Tibial nerve (tissue), 4 donors: ENCODE results near the gene DCXR.

Experiments used
- EP300 ChIP-seq, 2 donors: sonication (generic); formaldehyde crosslinking; IDR thresholded peaks; one replicate each; pipeline ENCODE4 v1.6.1; 2017; ENCODE audit warnings: antibody characterized with exemption in 2 of 2, mild to moderate bottlenecking in 1 of 2
- POLR2A ChIP-seq, 2 donors: fragments of 450-650 bp; IDR thresholded peaks; one replicate each; pipeline ENCODE4 v1.6.1; 2017; ENCODE audit warnings: antibody characterized with exemption in 2 of 2, mild to moderate bottlenecking in 2 of 2, moderate library complexity in 2 of 2
- TF ChIP-seq, protein P1 (sequence below), 5 experiments: fragments of 200-600 bp in 3 of 5; fragments of 450-650 bp in 2 of 5; sonication (generic) in 3 of 5; IDR thresholded peaks; one replicate each; pipeline ENCODE4 v1.5.1; 2016 to 2019; ENCODE audit warnings: antibody characterized with exemption in 5 of 5, mild to moderate bottlenecking in 3 of 5, moderate library complexity in 2 of 5

DNA sequence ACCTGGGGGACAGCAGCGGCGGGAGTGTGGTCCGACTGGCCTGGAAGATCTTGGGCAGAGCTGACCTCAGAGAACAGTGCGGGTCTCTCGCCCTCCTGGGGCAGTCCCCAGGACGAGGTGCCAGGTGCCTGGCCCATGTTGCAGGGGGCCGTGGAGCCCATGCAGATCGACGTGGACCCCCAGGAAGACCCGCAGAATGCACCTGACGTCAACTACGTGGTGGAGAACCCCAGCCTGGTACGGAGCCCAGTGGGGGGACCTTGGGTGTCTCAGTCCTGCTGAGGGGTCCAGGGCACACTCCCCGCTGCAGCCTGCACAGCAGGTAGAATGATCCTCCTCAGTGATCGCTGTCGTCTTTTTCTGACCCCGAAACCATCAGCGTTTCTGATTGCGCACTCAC lies 15.6 kb upstream of the DCXR start:
- TF ChIP-seq, protein P1, sequence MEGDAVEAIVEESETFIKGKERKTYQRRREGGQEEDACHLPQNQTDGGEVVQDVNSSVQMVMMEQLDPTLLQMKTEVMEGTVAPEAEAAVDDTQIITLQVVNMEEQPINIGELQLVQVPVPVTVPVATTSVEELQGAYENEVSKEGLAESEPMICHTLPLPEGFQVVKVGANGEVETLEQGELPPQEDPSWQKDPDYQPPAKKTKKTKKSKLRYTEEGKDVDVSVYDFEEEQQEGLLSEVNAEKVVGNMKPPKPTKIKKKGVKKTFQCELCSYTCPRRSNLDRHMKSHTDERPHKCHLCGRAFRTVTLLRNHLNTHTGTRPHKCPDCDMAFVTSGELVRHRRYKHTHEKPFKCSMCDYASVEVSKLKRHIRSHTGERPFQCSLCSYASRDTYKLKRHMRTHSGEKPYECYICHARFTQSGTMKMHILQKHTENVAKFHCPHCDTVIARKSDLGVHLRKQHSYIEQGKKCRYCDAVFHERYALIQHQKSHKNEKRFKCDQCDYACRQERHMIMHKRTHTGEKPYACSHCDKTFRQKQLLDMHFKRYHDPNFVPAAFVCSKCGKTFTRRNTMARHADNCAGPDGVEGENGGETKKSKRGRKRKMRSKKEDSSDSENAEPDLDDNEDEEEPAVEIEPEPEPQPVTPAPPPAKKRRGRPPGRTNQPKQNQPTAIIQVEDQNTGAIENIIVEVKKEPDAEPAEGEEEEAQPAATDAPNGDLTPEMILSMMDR (IDR thresholded peaks at IDR 0.05) = no peak
- TF ChIP-seq POLR2A (IDR thresholded peaks at IDR 0.05) = no peak
- no peak for TF ChIP-seq EP300 (IDR thresholded peaks at IDR 0.05)
